Measurements from ENCODE around the gene HLA-DPB1. TPM values are rescaled to one million over a fixed set of nuclear protein-coding genes. Genes with fewer than 3 reads are reported as not detected.

The HLA-DPB1 gene
- polyA plus RNA-seq, 1 donor from 2014 or later = 2.3 TPM

- no peaks in the 10 kb centered on the region for H3K9me2 ChIP-seq (ENCODE audit: insufficient read depth, low read length)
- H3K27ac ChIP-seq (ENCODE audit: low read length) = no peak overlapping the region
- no peak overlapping the region for H3K4me3 ChIP-seq (ENCODE audit: low read length)
- no peaks in the 10 kb centered on the region for H3K9me3 ChIP-seq (ENCODE audit: low read length)
- TF ChIP-seq EZH2 (IDR thresholded peaks at IDR 0.05; ENCODE audit: borderline replicate concordance, insufficient read depth, low read length, poor library complexity, severe bottlenecking) (no peak), SMC3 (conservative IDR thresholded peaks at IDR 0.05; ENCODE audit: poor library complexity) (no peak), TAF1 (IDR thresholded peaks at IDR 0.05; ENCODE audit: low read depth) (no peak)
- H3K4me2 ChIP-seq (ENCODE audit: low read length) = no peak overlapping the region
- H4K20me1 ChIP-seq (ENCODE audit: insufficient read depth) = no peaks in the 10 kb centered on the region
- H3F3A ChIP-seq (ENCODE audit: insufficient read depth, low read length, poor library complexity, severe bottlenecking) = no peaks in the 10 kb centered on the region
- peaks cover 4% of the 10 kb centered on the region for H3K79me2 ChIP-seq (replicated peaks; ENCODE audit: insufficient read depth, low read length)
- H3K9ac ChIP-seq (ENCODE audit: low read length) = no peak overlapping the region
- no peak overlapping the region for H2AFZ ChIP-seq (ENCODE audit: low read depth, low read length)
- H3K36me3 ChIP-seq (ENCODE audit: insufficient read depth, low read length) = no peaks in the 10 kb centered on the region
- H3K27me3 ChIP-seq (ENCODE audit: insufficient read depth, low read depth, low read length) = peaks cover 5% of the 10 kb centered on the region
Observed at GRCh38 chr6:33114406-33114805, 38.6 kb downstream of the HLA-DPB1 start.

GRCh38 chr6:33116417-33116816 is 40.6 kb downstream of the HLA-DPB1 start:
- TF ChIP-seq EZH2 (IDR thresholded peaks at IDR 0.05; ENCODE audit: borderline replicate concordance, insufficient read depth, low read length, poor library complexity, severe bottlenecking) (no peak), POLR2AphosphoS5 (IDR thresholded peaks at IDR 0.05) (peak; percentile 36)
- Histone ChIP-seq H3K4me2 (ENCODE audit: low read length) (peak overlapping the region; percentile 67), H3K9me2 (ENCODE audit: insufficient read depth, low read length) (no peaks in the 10 kb centered on the region), H3K27ac (ENCODE audit: low read length) (peak overlapping the region; percentile 68), H3K4me3 (ENCODE audit: low read length) (peak overlapping the region; percentile 76), H3K9ac (ENCODE audit: low read length) (peak overlapping the region; percentile 73), H2AFZ (ENCODE audit: low read depth, low read length) (peak overlapping the region; percentile 23), H4K20me1 (ENCODE audit: insufficient read depth) (no peaks in the 10 kb centered on the region), H3K79me2 (replicated peaks; ENCODE audit: insufficient read depth, low read length) (peaks cover 4% of the 10 kb centered on the region), H3F3A (ENCODE audit: insufficient read depth, low read length, poor library complexity, severe bottlenecking) (no peaks in the 10 kb centered on the region), H3K36me3 (ENCODE audit: insufficient read depth, low read length) (no peaks in the 10 kb centered on the region), H3K27me3 (ENCODE audit: insufficient read depth, low read depth, low read length) (peaks cover 5% of the 10 kb centered on the region), H3K9me3 (ENCODE audit: low read length) (no peaks in the 10 kb centered on the region)

- TF ChIP-seq EP300 (conservative IDR thresholded peaks at IDR 0.05; ENCODE audit: poor library complexity, severe bottlenecking) (no peak), REST (IDR thresholded peaks at IDR 0.05; ENCODE audit: borderline replicate concordance) (peak; percentile 85), CTCF (IDR thresholded peaks at IDR 0.05; ENCODE audit: poor library complexity, severe bottlenecking) (no peak), POLR2AphosphoS5 (IDR thresholded peaks at IDR 0.05) (peak; percentile 30), RAD21 (conservative IDR thresholded peaks at IDR 0.05) (peak; percentile 7), EZH2 (IDR thresholded peaks at IDR 0.05; ENCODE audit: borderline replicate concordance, insufficient read depth, low read length, poor library complexity, severe bottlenecking) (no peak), MXI1 (conservative IDR thresholded peaks at IDR 0.05; ENCODE audit: poor library complexity, severe bottlenecking) (no peak), TAF1 (IDR thresholded peaks at IDR 0.05; ENCODE audit: low read depth) (peak; percentile 63), SMC3 (conservative IDR thresholded peaks at IDR 0.05; ENCODE audit: poor library complexity) (no peak)
- Histone ChIP-seq H3K4me3 (ENCODE audit: low read length) (peak overlapping the region; percentile 76), H3K9ac (ENCODE audit: low read length) (peak overlapping the region; percentile 73), H3K27me3 (ENCODE audit: insufficient read depth, low read depth, low read length) (peaks cover 5% of the 10 kb centered on the region), H4K20me1 (ENCODE audit: insufficient read depth) (no peaks in the 10 kb centered on the region), H3K9me3 (ENCODE audit: low read length) (no peaks in the 10 kb centered on the region), H2AFZ (ENCODE audit: low read depth, low read length) (peak overlapping the region; percentile 23), H3K4me2 (ENCODE audit: low read length) (peak overlapping the region; percentile 67), H3K79me2 (replicated peaks; ENCODE audit: insufficient read depth, low read length) (peaks cover 4% of the 10 kb centered on the region), H3K9me2 (ENCODE audit: insufficient read depth, low read length) (no peaks in the 10 kb centered on the region), H3F3A (ENCODE audit: insufficient read depth, low read length, poor library complexity, severe bottlenecking) (no peaks in the 10 kb centered on the region), H3K36me3 (ENCODE audit: insufficient read depth, low read length) (no peaks in the 10 kb centered on the region), H3K27ac (ENCODE audit: low read length) (peak overlapping the region; percentile 68)
Observed at GRCh38 chr6:33116841-33117711, 41.3 kb downstream of the HLA-DPB1 start.

Measured in neural cell (in vitro differentiated cells).